Endothelial cell of umbilical vein (primary cell): ENCODE results near the gene ZRANB1. TPM values are rescaled to one million over a fixed set of nuclear protein-coding genes. Genes with fewer than 3 reads are reported as not detected.

Experiments used
- BruUV-seq: library from RNA; stranded (reverse); fragments of 400-500 nt; replicated peaks from 2 replicates; lab custom pipeline; 2021; lab: Mats Ljungman, UMichigan
- CTCF ChIA-PET: fragments of 300-600, 350-600 bp; sonication (Branson Sonifier 250); formaldehyde crosslinking; loops from one replicate; lab custom pipeline; 2021; ENCODE audit warnings: antibody characterized with exemption, inconsistent platforms; lab: Charles Lee
- POLR2A ChIA-PET: fragments of 300-600, 350-600 bp; sonication (Branson Sonifier 250); formaldehyde crosslinking; loops from one replicate; lab custom pipeline; 2021; ENCODE audit warnings: antibody characterized with exemption, inconsistent platforms; lab: Charles Lee
- DNase-seq: peaks from one replicate; pipeline ENCODE4 v3.0.0-alpha.2; 2011; ENCODE audit warnings: low read depth, low spot score
- FAIRE-seq: peaks from 2 replicates; lab custom pipeline; 2011; peaks lifted over from hg19 to GRCh38; lab: Jason Lieb, UNC
- H2AFZ ChIP-seq: 2 replicates; pipeline ENCODE4 v1.6.0; 2012; ENCODE audit warnings: low read depth, low read length, control low read depth, inconsistent platforms
- H3K27ac ChIP-seq: 2 replicates; pipeline ENCODE4 v1.5.1; 2011; ENCODE audit warnings: low read depth, mild to moderate bottlenecking, control low read depth, low read length, moderate library complexity; ENCODE audit not compliant: insufficient read depth
- H3K27me3 ChIP-seq, 2 experiments: 2 replicates each; pipeline versions ENCODE4 v1.6.0 to v1.6.1; 2011; ENCODE audit warnings: low read length in 2 of 2, mixed read lengths in 1 of 2; ENCODE audit not compliant: control insufficient read depth in 2 of 2, insufficient read depth in 2 of 2
- H3K36me3 ChIP-seq, 2 experiments: 2 replicates in 1 of 2; 3 replicates in 1 of 2; pipeline ENCODE4 v1.5.1; 2011; ENCODE audit warnings: low read length in 2 of 2, mild to moderate bottlenecking in 1 of 2, moderate library complexity in 1 of 2; ENCODE audit not compliant: control insufficient read depth in 2 of 2, insufficient read depth in 2 of 2; ENCODE audit errors: extremely low read depth in 1 of 2
- H3K4me1 ChIP-seq: 3 replicates; pipeline ENCODE4 v1.5.1; 2011; ENCODE audit warnings: mild to moderate bottlenecking, low read length; ENCODE audit not compliant: control insufficient read depth, insufficient read depth; ENCODE audit errors: extremely low read depth
- H3K4me2 ChIP-seq: 2 replicates; pipeline ENCODE4 v1.6.1; 2011; ENCODE audit warnings: low read length, control low read depth, mixed read lengths; ENCODE audit not compliant: insufficient read depth
- H3K4me3 ChIP-seq, 3 experiments: fragments of 200-600 bp in 1 of 3; sonication (generic), shearing (Covaris generic) in 1 of 3; replicated peaks in 1 of 3; 2 replicates each; pipeline ENCODE4 v1.5.1; 2011 to 2016; ENCODE audit warnings: control low read depth in 3 of 3, low read length in 3 of 3, mild to moderate bottlenecking in 2 of 3, inconsistent platforms in 1 of 3, low read depth in 1 of 3, moderate library complexity in 1 of 3; ENCODE audit not compliant: insufficient read depth in 1 of 3
- H3K79me2 ChIP-seq: 2 replicates; pipeline ENCODE4 v1.6.0; 2012; ENCODE audit warnings: low read length, inconsistent platforms; ENCODE audit not compliant: control insufficient read depth, insufficient read depth
- H3K9ac ChIP-seq: replicated peaks from 2 replicates; pipeline ENCODE3; 2011; ENCODE audit warnings: low read length, control low read depth; ENCODE audit not compliant: insufficient read depth; ENCODE audit errors: extremely low read depth
- H3K9me1 ChIP-seq: replicated peaks from 3 replicates; pipeline ENCODE4 v1.6.0; 2011; ENCODE audit warnings: mild to moderate bottlenecking, low read length; ENCODE audit not compliant: control insufficient read depth, insufficient read depth; ENCODE audit errors: extremely low read depth
- H3K9me3 ChIP-seq: replicated peaks from 2 replicates; pipeline ENCODE4 v1.5.1; 2012; ENCODE audit warnings: low read length, inconsistent platforms; ENCODE audit not compliant: control insufficient read depth, insufficient read depth
- H4K20me1 ChIP-seq: replicated peaks from 2 replicates; pipeline ENCODE3; 2011; ENCODE audit warnings: mild to moderate bottlenecking, low read length; ENCODE audit not compliant: control insufficient read depth, insufficient read depth; ENCODE audit errors: extremely low read depth
- CTCF ChIP-seq, 2 donors: IDR thresholded peaks; 1 replicate in 1 of 2; 2 replicates in 1 of 2; pipeline ENCODE4 v1.5.1; 2011; ENCODE audit warnings: low read length in 2 of 2, mild to moderate bottlenecking in 2 of 2, moderate library complexity in 2 of 2, control low read depth in 1 of 2, inconsistent platforms in 1 of 2, low read depth in 1 of 2; ENCODE audit not compliant: insufficient read depth in 1 of 2; ENCODE audit errors: extremely low read depth in 1 of 2
- FOS ChIP-seq: IDR thresholded peaks from 2 replicates; pipeline ENCODE4 v1.6.1; 2011; ENCODE audit warnings: mild to moderate bottlenecking, low read length, moderate library complexity, borderline replicate concordance; ENCODE audit not compliant: insufficient read depth
- GATA2 ChIP-seq: IDR thresholded peaks from 2 replicates; pipeline ENCODE4 v1.7.0; 2011; ENCODE audit warnings: low read depth, mild to moderate bottlenecking, moderate library complexity, mixed read lengths, low read length; ENCODE audit not compliant: insufficient read length, insufficient read depth
- JUN ChIP-seq: IDR thresholded peaks from 2 replicates; pipeline ENCODE4 v1.6.1; 2011; ENCODE audit warnings: borderline replicate concordance, low read depth; ENCODE audit not compliant: insufficient read length, insufficient read depth
- MAX ChIP-seq: IDR thresholded peaks from 2 replicates; pipeline ENCODE4 v1.6.1; 2011; ENCODE audit not compliant: insufficient read depth, insufficient read length
- MYC ChIP-seq: IDR thresholded peaks from one replicate; pipeline ENCODE4 v1.6.1; 2011; ENCODE audit warnings: mild to moderate bottlenecking, low read depth, low read length
- POLR2A ChIP-seq: IDR thresholded peaks from 2 replicates; pipeline ENCODE4 v1.6.1; 2012; ENCODE audit warnings: low read depth, mild to moderate bottlenecking, control low read depth, low read length
- POLR2AphosphoS5 ChIP-seq: IDR thresholded peaks from 2 replicates; pipeline ENCODE4 v1.6.1; 2012; ENCODE audit warnings: low read depth, mild to moderate bottlenecking, control low read depth, low read length, moderate library complexity; ENCODE audit not compliant: insufficient read depth
- dilution Hi-C: fragments of 300-500 bp; cut with MboI; formaldehyde crosslinking; loops from one replicate; pipeline ENCODE4 v1.15.0; 2019; ENCODE audit warnings: low sequenced_read_pairs; ENCODE audit not compliant: extremely low pct_ligation_motif_present
- intact Hi-C: fragments of 100-400 bp; cut with micrococcal nuclease; formaldehyde crosslinking; loops from one replicate; pipeline ENCODE4 v1.10.0; 2022
- polyA plus RNA-seq, 4 experiments: library from polyadenylated mRNA; depleted of rRNA in 3 of 4; stranded (reverse) in 3 of 4; unstranded in 1 of 4; fragments of >200 nt; gene quantifications; 2 replicates each; pipeline versions ENCODE4 v1.2.1 to v1.2.3, GENCODE V29; 2011 to 2012; ENCODE audit warnings: missing spikeins in 1 of 4
- total RNA-seq: library from RNA; stranded (reverse); gene quantifications from 2 replicates; pipeline ENCODE4 v1.2.3, GENCODE V29; 2021

ZRANB1 gene
- total and polyA plus RNA-seq, 2 donors (not counting 3 experiments of a cell fraction or from before 2014, with no cell fraction given) = 6.2 to 17.7 TPM

DNA sequence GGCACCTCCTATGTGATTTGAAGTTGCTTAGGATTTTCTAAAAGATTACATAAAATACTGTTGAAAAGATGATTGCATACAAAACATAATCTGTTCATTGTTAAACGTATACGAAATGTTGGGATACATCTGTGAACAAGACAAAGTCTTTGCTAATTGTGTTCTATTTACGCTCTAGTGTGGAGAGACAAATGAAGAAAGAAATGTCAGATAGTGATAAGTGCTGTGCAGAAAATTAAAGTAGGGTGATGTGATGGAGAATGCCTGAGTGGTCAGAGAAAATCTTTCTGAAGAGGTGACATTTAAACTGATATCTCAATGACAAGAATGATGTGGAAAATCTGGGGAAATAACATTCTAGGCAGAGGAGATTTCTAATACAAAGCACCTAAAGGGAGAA, 13.4 kb upstream of the ZRANB1 start:
- no TSS peak for BruUV-seq

More for the DNA sequence above, 13.4 kb upstream of the ZRANB1 start:
- Histone ChIP-seq H4K20me1 (peaks cover 4% of the 10 kb centered on the region), H3K27ac (no peak overlapping the region), H3K4me2 (no peak overlapping the region), H3K9me1 (no peaks in the 10 kb centered on the region), H3K9ac (no peak overlapping the region), H3K9me3 (no peaks in the 10 kb centered on the region), H3K4me1 (peaks cover 17% of the 10 kb centered on the region), H2AFZ (no peak overlapping the region), H3K4me3 (no peak overlapping the region), H3K79me2 (peaks cover 74% of the 10 kb centered on the region), H3K36me3 (no peaks in the 10 kb centered on the region), H3K27me3 (no peaks in the 10 kb centered on the region)
- no peak for FAIRE-seq
- intact Hi-C loops (no loop called here), dilution Hi-C loops (no loop called here)
- no peak for DNase-seq
- no peak for TF ChIP-seq POLR2AphosphoS5
- TF ChIP-seq CTCF (IDR thresholded peaks at IDR 0.05; ENCODE audit: extremely low read depth in 1 of 2, insufficient read depth in 1 of 2, low read depth in 1 of 2, low read length in 2 of 2) = no peak
- no peak for TF ChIP-seq FOS
- no peak for TF ChIP-seq GATA2
- TF ChIP-seq POLR2A = no peak
- no peak for TF ChIP-seq MAX
- TF ChIP-seq MYC = no peak
- no peak for TF ChIP-seq JUN
- ChIA-PET POLR2A (no interaction called here), CTCF (interaction anchor here (1.6 kb wide), 1 partner anchor 15 kb away, joined by 4 read pairs; no protein-coding TSS in a partner anchor)
